H9 (cell line): ENCODE data around the gene TCF7L2. TPM values are rescaled to one million over a fixed set of nuclear protein-coding genes. Genes with fewer than 3 reads are reported as not detected.

ENCODE experiments used
- DNase-seq: peaks from one replicate; pipeline ENCODE4 v3.0.0-alpha.2; 2017
- H2AFZ ChIP-seq: one replicate; pipeline ENCODE4 v1.6.1; 2013; ENCODE audit warnings: mild to moderate bottlenecking, low read length, control low read depth, moderate library complexity
- H2AK5ac ChIP-seq: 2 replicates; pipeline ENCODE4 v1.6.1; 2013; ENCODE audit warnings: low read length, control low read depth, mixed read lengths; ENCODE audit not compliant: insufficient read length
- H2BK120ac ChIP-seq: one replicate; pipeline ENCODE4 v1.6.1; 2013; ENCODE audit warnings: low read depth, mild to moderate bottlenecking, low read length, control low read depth, inconsistent platforms; ENCODE audit not compliant: poor library complexity, severe bottlenecking
- H2BK12ac ChIP-seq: 2 replicates; pipeline ENCODE4 v1.6.1; 2013; ENCODE audit warnings: low read length, control low read depth, mixed read lengths, low read depth; ENCODE audit not compliant: insufficient read length
- H2BK15ac ChIP-seq: 2 replicates; pipeline ENCODE4 v1.6.1; 2013; ENCODE audit warnings: low read depth, low read length, control low read depth
- H2BK20ac ChIP-seq: one replicate; pipeline ENCODE4 v1.6.1; 2013; ENCODE audit warnings: low read depth, mild to moderate bottlenecking, low read length, control low read depth, inconsistent platforms; ENCODE audit not compliant: poor library complexity, severe bottlenecking
- H2BK5ac ChIP-seq: 2 replicates; pipeline ENCODE4 v1.6.1; 2013; ENCODE audit warnings: low read length, control low read depth, mixed read lengths; ENCODE audit not compliant: insufficient read length
- H3K14ac ChIP-seq: 2 replicates; pipeline ENCODE4 v1.6.1; 2013; ENCODE audit warnings: low read length, control low read depth; ENCODE audit not compliant: insufficient read depth
- H3K18ac ChIP-seq: 2 replicates; pipeline ENCODE4 v1.6.1; 2013; ENCODE audit warnings: low read depth, mild to moderate bottlenecking, mixed read lengths, low read length, control low read depth; ENCODE audit not compliant: insufficient read length
- H3K23ac ChIP-seq: 2 replicates; pipeline ENCODE4 v1.6.1; 2013; ENCODE audit warnings: low read length, control low read depth, mixed read lengths, low read depth; ENCODE audit not compliant: insufficient read length
- H3K23me2 ChIP-seq: 2 replicates; pipeline ENCODE4 v1.6.1; 2013; ENCODE audit warnings: low read depth, mild to moderate bottlenecking, mixed read lengths, low read length, control low read depth; ENCODE audit not compliant: insufficient read length, poor library complexity, severe bottlenecking
- H3K27ac ChIP-seq: 2 replicates; pipeline ENCODE4 v1.5.1; 2013; ENCODE audit warnings: low read length, control low read depth, mixed read lengths, low read depth; ENCODE audit not compliant: insufficient read length
- H3K27me3 ChIP-seq: 2 replicates; pipeline ENCODE4 v1.6.1; 2013; ENCODE audit warnings: low read length, control low read depth, inconsistent platforms; ENCODE audit not compliant: insufficient read depth
- H3K4ac ChIP-seq: 2 replicates; pipeline ENCODE4 v1.6.1; 2013; ENCODE audit warnings: low read depth, mild to moderate bottlenecking, control low read depth, inconsistent platforms, low read length, moderate library complexity
- H3K4me1 ChIP-seq: 2 replicates; pipeline ENCODE4 v1.6.1; 2013; ENCODE audit warnings: low read length, control low read depth, inconsistent platforms; ENCODE audit not compliant: insufficient read depth
- H3K4me2 ChIP-seq: 2 replicates; pipeline ENCODE4 v1.6.1; 2013; ENCODE audit warnings: low read length, control low read depth, mixed read lengths; ENCODE audit not compliant: insufficient read length, insufficient read depth
- H3K56ac ChIP-seq: 2 replicates; pipeline ENCODE4 v1.6.1; 2013; ENCODE audit warnings: low read depth, mild to moderate bottlenecking, mixed read lengths, low read length, control low read depth; ENCODE audit not compliant: insufficient read length
- H3K79me1 ChIP-seq: 2 replicates; pipeline ENCODE4 v1.6.1; 2013; ENCODE audit warnings: low read depth, mild to moderate bottlenecking, moderate library complexity, low read length, control low read depth, inconsistent platforms; ENCODE audit not compliant: insufficient read depth, poor library complexity, severe bottlenecking
- H3K79me2 ChIP-seq: 2 replicates; pipeline ENCODE4 v1.6.1; 2013; ENCODE audit warnings: low read length, control low read depth, inconsistent platforms; ENCODE audit not compliant: insufficient read depth
- H3K9ac ChIP-seq: 2 replicates; pipeline ENCODE4 v1.6.1; 2013; ENCODE audit warnings: low read length, control low read depth, mixed read lengths; ENCODE audit not compliant: insufficient read length; ENCODE audit errors: extremely low read depth
- H3K9me3 ChIP-seq: one replicate; pipeline ENCODE4 v1.6.1; 2013; ENCODE audit warnings: low read depth, low read length, inconsistent platforms; ENCODE audit not compliant: control insufficient read depth
- H3T11ph ChIP-seq: one replicate; pipeline ENCODE4 v1.6.1; 2013; ENCODE audit warnings: mild to moderate bottlenecking, low read length, control low read depth, inconsistent platforms
- H4K20me1 ChIP-seq: one replicate; pipeline ENCODE4 v1.6.1; 2013; ENCODE audit not compliant: control insufficient read depth, insufficient read length, insufficient read depth
- H4K5ac ChIP-seq: 2 replicates; pipeline ENCODE4 v1.6.1; 2013; ENCODE audit warnings: low read depth, mild to moderate bottlenecking, mixed read lengths, low read length, control low read depth; ENCODE audit not compliant: insufficient read length
- H4K8ac ChIP-seq: replicated peaks from 2 replicates; pipeline ENCODE4 v1.6.1; 2013; ENCODE audit warnings: low read length, control low read depth, mixed read lengths, low read depth; ENCODE audit not compliant: insufficient read length
- H4K91ac ChIP-seq: 2 replicates; pipeline ENCODE4 v1.6.1; 2013; ENCODE audit warnings: low read depth, mild to moderate bottlenecking, moderate library complexity, mixed read lengths, low read length, control low read depth; ENCODE audit not compliant: insufficient read length
- H3K27ac Mint-ChIP-seq, 3 experiments: 2 replicates in 2 of 3; 3 replicates in 1 of 3; pipeline ENCODE4 v1.8.0; 2020 to 2021; ENCODE audit warnings: mixed read lengths in 3 of 3, mild to moderate bottlenecking in 1 of 3, moderate library complexity in 1 of 3
- H3K27me3 Mint-ChIP-seq: 2 replicates; pipeline ENCODE4 v1.8.0; 2021; ENCODE audit warnings: low read depth, mild to moderate bottlenecking, moderate library complexity, mixed read lengths
- H3K36me3 Mint-ChIP-seq, 3 experiments: 2 replicates in 2 of 3; 3 replicates in 1 of 3; pipeline ENCODE4 v1.8.0; 2020 to 2021; ENCODE audit warnings: low read depth in 3 of 3, mixed read lengths in 3 of 3; ENCODE audit not compliant: insufficient read depth in 1 of 3
- H3K4me1 Mint-ChIP-seq, 2 experiments: 2 replicates each; pipeline ENCODE4 v1.8.0; 2020; ENCODE audit warnings: mixed read lengths in 2 of 2
- H3K4me3 Mint-ChIP-seq, 2 experiments: 2 replicates in 1 of 2; 3 replicates in 1 of 2; pipeline ENCODE4 v1.8.0; 2020 to 2021; ENCODE audit warnings: mild to moderate bottlenecking in 2 of 2, mixed read lengths in 2 of 2, moderate library complexity in 1 of 2
- H3K9me3 Mint-ChIP-seq, 2 experiments: 2 replicates in 1 of 2; 3 replicates in 1 of 2; pipeline ENCODE4 v1.8.0; 2020; ENCODE audit warnings: mild to moderate bottlenecking in 2 of 2, mixed read lengths in 2 of 2, moderate library complexity in 1 of 2
- CTCF ChIP-seq: fragments of 200-600 bp; sonication (generic); conservative IDR thresholded peaks from 3 replicates; pipeline ENCODE4 v1.8.0; 2021; ENCODE audit warnings: antibody characterized with exemption, mild to moderate bottlenecking
- WGBS: extraction: QIAGEN DNeasy Blood & Tissue Kit; methylation state at CpG from one replicate; pipeline ENCODE4 v1.1.7; 2013; ENCODE audit warnings: missing lambda C conversion rate, low lambda C conversion rate, mixed read lengths; ENCODE audit not compliant: insufficient read length; ENCODE audit errors: extremely low coverage; 5-methylcytosine and 5-hydroxymethylcytosine counted together
- total RNA-seq: library from RNA; stranded (reverse); gene quantifications from 2 replicates; pipeline ENCODE4 v1.2.1, GENCODE V29; 2021

TCF7L2 gene
- total RNA-seq, 1 experiment from 2014 or later, result 71.1 TPM

GRCh38 chr10:113091920-113092319 lies 141.9 kb downstream of the TCF7L2 start:
- H3K9ac ChIP-seq, result no peak overlapping the region
- H3K18ac ChIP-seq, result no peak overlapping the region
- H3T11ph ChIP-seq, result no peak overlapping the region
- H3K4ac ChIP-seq, result no peak overlapping the region
- no peak overlapping the region for H2BK120ac ChIP-seq
- WGBS, result no CpG with 5 or more reads among the region's 4 CpGs
- no peak overlapping the region for H3K4me3 Mint-ChIP-seq
- no peak for DNase-seq
- no peaks in the 10 kb centered on the region for H3K27me3 Mint-ChIP-seq
- peaks cover 17 to 69% (median 63%) of the 10 kb centered on the region in 3 experiments for H3K36me3 Mint-ChIP-seq
- TF ChIP-seq CTCF, result no peak
- no peaks in the 10 kb centered on the region for H3K9me3 ChIP-seq
- H2BK5ac ChIP-seq, result no peak overlapping the region
- H3K4me1 ChIP-seq, result peaks cover 9% of the 10 kb centered on the region; the same call in 1 of the 2 replicates
- H3K23ac ChIP-seq, result no peak overlapping the region
- no peak overlapping the region for H4K5ac ChIP-seq
- H3K4me2 ChIP-seq, result no peak overlapping the region
- no peaks in the 10 kb centered on the region for H3K23me2 ChIP-seq
- H4K91ac ChIP-seq, result no peak overlapping the region
- H2BK20ac ChIP-seq, result no peak overlapping the region
- no peak overlapping the region for H2AFZ ChIP-seq
- H4K20me1 ChIP-seq, result no peaks in the 10 kb centered on the region
- no peaks in the 10 kb centered on the region for H3K27me3 ChIP-seq
- peaks cover 2% of the 10 kb centered on the region; the same call in 1 of the 2 replicates for H3K79me2 ChIP-seq
- no peak overlapping the region for H2BK15ac ChIP-seq
- peak overlapping the region in 2 of 3 experiments; percentile 14 to 67; a peak in 2 of 7 replicates for H3K27ac Mint-ChIP-seq
- no peak overlapping the region for H2BK12ac ChIP-seq
- H3K14ac ChIP-seq, result no peak overlapping the region
- no peak overlapping the region for H2AK5ac ChIP-seq
- H3K9me3 Mint-ChIP-seq, result no peaks in the 10 kb centered on the region
- peaks cover 23% of the 10 kb centered on the region for H3K79me1 ChIP-seq
- no peak overlapping the region for H3K56ac ChIP-seq
- H3K27ac ChIP-seq, result no peak overlapping the region
- H3K4me1 Mint-ChIP-seq, result peaks cover 48 to 52% of the 10 kb centered on the region in 2 experiments
- no peak overlapping the region for H4K8ac ChIP-seq
